ENCODE data around the gene SHROOM4. TPM values are rescaled to one million over a fixed set of nuclear protein-coding genes. Genes with fewer than 3 reads are reported as not detected.

Gene SHROOM4
- total and polyA plus RNA-seq, 2 donors (not counting 1 experiment from before 2014, with no cell fraction given), result not detected

DNA sequence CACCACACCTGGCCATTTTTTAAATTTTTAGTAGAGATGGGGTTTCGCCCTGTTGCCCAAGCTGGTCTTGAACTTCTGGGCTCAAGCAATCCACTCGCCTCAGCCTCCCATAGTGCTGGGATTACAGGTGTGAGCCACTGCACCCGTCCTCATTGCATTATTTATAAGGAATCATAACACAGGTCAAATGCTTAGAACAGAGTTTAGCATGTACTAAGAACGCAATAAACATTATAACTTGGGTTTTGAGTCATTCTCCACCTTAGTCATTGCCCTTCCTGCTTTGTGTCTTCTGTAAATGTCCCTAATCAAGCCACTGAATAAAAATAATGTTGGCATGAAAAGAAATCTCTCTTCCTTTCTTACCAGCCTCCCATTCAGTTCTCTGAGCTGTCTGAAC is 38.5 kb upstream of the SHROOM4 start:
- Histone ChIP-seq H3K9me3 (ENCODE audit: control extremely low read depth in 1 of 3, control insufficient read depth in 2 of 3, insufficient read depth in 1 of 3, low read length in 2 of 3) (no peaks in the 10 kb centered on the region), H4K20me1 (ENCODE audit: control insufficient read depth, insufficient read depth, low read length, poor library complexity, severe bottlenecking) (no peaks in the 10 kb centered on the region), H2AFZ (ENCODE audit: insufficient read depth, low read depth, low read length, poor library complexity, severe bottlenecking) (no peak overlapping the region), H3K4me1 (ENCODE audit: control insufficient read depth in 2 of 2, insufficient read depth in 2 of 2, low read length in 2 of 2) (no peaks in the 10 kb centered on the region), H3K36me3 (replicated peaks in 1 of 2; ENCODE audit: control extremely low read depth in 1 of 2, control insufficient read depth in 1 of 2, extremely low read depth in 1 of 2, insufficient read depth in 2 of 2, low read length in 1 of 2) (no peaks in the 10 kb centered on the region), H3K27ac (ENCODE audit: low read length in 2 of 2) (no peak overlapping the region), H3K79me2 (ENCODE audit: control insufficient read depth, insufficient read depth, low read length) (no peaks in the 10 kb centered on the region), H3K27me3 (replicated peaks in 1 of 4; ENCODE audit: control extremely low read depth in 1 of 4, control insufficient read depth in 3 of 4, insufficient read depth in 4 of 4, low read length in 3 of 4) (no peaks in the 10 kb centered on the region), H3K9ac (ENCODE audit: low read length) (no peak overlapping the region), H3K4me3 (ENCODE audit: control extremely low read depth in 1 of 5, extremely low read depth in 1 of 5, insufficient read depth in 1 of 5, low read depth in 2 of 5, low read length in 4 of 5) (no peak overlapping the region), H3K4me2 (replicated peaks; ENCODE audit: low read depth, low read length, poor library complexity, severe bottlenecking) (no peak overlapping the region)
- CTCF ChIA-PET, result no interaction called here
- ATAC-seq (ENCODE audit: low read depth), result no peak
- no peak overlapping the region for H3K4me3 Mint-ChIP-seq
- no peaks in the 10 kb centered on the region for H3K27me3 Mint-ChIP-seq
- no peaks in the 10 kb centered on the region for H3K9me3 Mint-ChIP-seq (ENCODE audit: insufficient read depth)
- no peaks in the 10 kb centered on the region for H3K4me1 Mint-ChIP-seq
- intact Hi-C loops (cut with micrococcal nuclease), result no loop called here
- POLR2A ChIA-PET, result no interaction called here
- DNase-seq, result no peak
- H3K27ac Mint-ChIP-seq, result no peak overlapping the region
- no peak for TF ChIP-seq EZH2 (IDR thresholded peaks at IDR 0.05; ENCODE audit: borderline replicate concordance, insufficient read depth, low read depth, low read length, poor library complexity, severe bottlenecking)
- TF ChIP-seq, protein P1, sequence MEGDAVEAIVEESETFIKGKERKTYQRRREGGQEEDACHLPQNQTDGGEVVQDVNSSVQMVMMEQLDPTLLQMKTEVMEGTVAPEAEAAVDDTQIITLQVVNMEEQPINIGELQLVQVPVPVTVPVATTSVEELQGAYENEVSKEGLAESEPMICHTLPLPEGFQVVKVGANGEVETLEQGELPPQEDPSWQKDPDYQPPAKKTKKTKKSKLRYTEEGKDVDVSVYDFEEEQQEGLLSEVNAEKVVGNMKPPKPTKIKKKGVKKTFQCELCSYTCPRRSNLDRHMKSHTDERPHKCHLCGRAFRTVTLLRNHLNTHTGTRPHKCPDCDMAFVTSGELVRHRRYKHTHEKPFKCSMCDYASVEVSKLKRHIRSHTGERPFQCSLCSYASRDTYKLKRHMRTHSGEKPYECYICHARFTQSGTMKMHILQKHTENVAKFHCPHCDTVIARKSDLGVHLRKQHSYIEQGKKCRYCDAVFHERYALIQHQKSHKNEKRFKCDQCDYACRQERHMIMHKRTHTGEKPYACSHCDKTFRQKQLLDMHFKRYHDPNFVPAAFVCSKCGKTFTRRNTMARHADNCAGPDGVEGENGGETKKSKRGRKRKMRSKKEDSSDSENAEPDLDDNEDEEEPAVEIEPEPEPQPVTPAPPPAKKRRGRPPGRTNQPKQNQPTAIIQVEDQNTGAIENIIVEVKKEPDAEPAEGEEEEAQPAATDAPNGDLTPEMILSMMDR (IDR thresholded peaks at IDR 0.05), result no peak
- 100% methylated on average over 1 of the region's 4 CpGs for WGBS (ENCODE audit: insufficient coverage)

DNA sequence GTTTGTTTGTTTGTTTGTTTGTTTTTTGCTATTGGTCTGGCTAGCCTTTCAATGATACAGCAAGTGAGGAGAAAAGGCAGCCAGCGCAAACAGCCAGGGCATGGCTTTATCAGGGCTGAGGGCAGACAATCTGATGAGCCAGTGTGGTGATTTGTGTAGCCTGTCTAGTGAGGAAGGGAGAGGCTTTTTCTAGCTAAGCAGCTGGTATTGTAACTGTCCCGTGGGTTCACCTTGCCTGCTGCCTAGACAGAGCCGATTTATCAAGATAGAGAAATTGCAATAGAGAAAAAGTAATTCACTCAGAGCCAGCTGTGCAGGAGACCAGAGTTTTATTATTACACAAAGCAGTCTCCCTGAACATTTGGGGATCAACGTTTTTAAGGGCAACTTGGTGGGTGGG is 28.2 kb upstream of the SHROOM4 start:
- H3K4me1 Mint-ChIP-seq, result no peaks in the 10 kb centered on the region
- Histone ChIP-seq H3K9me3 (ENCODE audit: control extremely low read depth in 1 of 3, control insufficient read depth in 2 of 3, insufficient read depth in 1 of 3, low read length in 2 of 3) (peaks cover 0 to 2% (median 0%) of the 10 kb centered on the region in 3 donors), H3K27ac (ENCODE audit: low read length in 2 of 2) (no peak overlapping the region), H4K20me1 (ENCODE audit: control insufficient read depth, insufficient read depth, low read length, poor library complexity, severe bottlenecking) (no peaks in the 10 kb centered on the region), H3K27me3 (replicated peaks in 1 of 4; ENCODE audit: control extremely low read depth in 1 of 4, control insufficient read depth in 3 of 4, insufficient read depth in 4 of 4, low read length in 3 of 4) (no peaks in the 10 kb centered on the region), H3K36me3 (replicated peaks in 1 of 2; ENCODE audit: control extremely low read depth in 1 of 2, control insufficient read depth in 1 of 2, extremely low read depth in 1 of 2, insufficient read depth in 2 of 2, low read length in 1 of 2) (no peaks in the 10 kb centered on the region), H3K4me1 (ENCODE audit: control insufficient read depth in 2 of 2, insufficient read depth in 2 of 2, low read length in 2 of 2) (no peaks in the 10 kb centered on the region), H3K9ac (ENCODE audit: low read length) (no peak overlapping the region), H3K79me2 (ENCODE audit: control insufficient read depth, insufficient read depth, low read length) (no peaks in the 10 kb centered on the region), H3K4me2 (replicated peaks; ENCODE audit: low read depth, low read length, poor library complexity, severe bottlenecking) (no peak overlapping the region), H3K4me3 (ENCODE audit: control extremely low read depth in 1 of 5, extremely low read depth in 1 of 5, insufficient read depth in 1 of 5, low read depth in 2 of 5, low read length in 4 of 5) (no peak overlapping the region), H2AFZ (ENCODE audit: insufficient read depth, low read depth, low read length, poor library complexity, severe bottlenecking) (no peak overlapping the region)
- H3K9me3 Mint-ChIP-seq (ENCODE audit: insufficient read depth), result no peaks in the 10 kb centered on the region
- DNase-seq, result no peak
- peaks cover 5% of the 10 kb centered on the region for H3K27me3 Mint-ChIP-seq
- TF ChIP-seq, protein P1 (IDR thresholded peaks at IDR 0.05), result no peak
- no peak for TF ChIP-seq EZH2 (IDR thresholded peaks at IDR 0.05; ENCODE audit: borderline replicate concordance, insufficient read depth, low read depth, low read length, poor library complexity, severe bottlenecking)
- WGBS (ENCODE audit: insufficient coverage), result no CpG with 5 or more reads among the region's 4 CpGs
- no peak overlapping the region for H3K27ac Mint-ChIP-seq
- ATAC-seq (ENCODE audit: low read depth), result no peak
- ChIA-PET CTCF (no interaction called here), POLR2A (no interaction called here)
- intact Hi-C loops (cut with micrococcal nuclease), result no loop called here
- no peak overlapping the region for H3K4me3 Mint-ChIP-seq
